NOMO-1 treated with DMSO at 0.1 percent for 48 hours (cell line): ENCODE measurements around the gene CACFD1.

Source experiments
- DNase-seq: peaks from one replicate; lab custom pipeline; 2025; ENCODE audit not compliant: unreplicated experiment; lab: John Stamatoyannopoulos, UW

The CACFD1 gene

DNA sequence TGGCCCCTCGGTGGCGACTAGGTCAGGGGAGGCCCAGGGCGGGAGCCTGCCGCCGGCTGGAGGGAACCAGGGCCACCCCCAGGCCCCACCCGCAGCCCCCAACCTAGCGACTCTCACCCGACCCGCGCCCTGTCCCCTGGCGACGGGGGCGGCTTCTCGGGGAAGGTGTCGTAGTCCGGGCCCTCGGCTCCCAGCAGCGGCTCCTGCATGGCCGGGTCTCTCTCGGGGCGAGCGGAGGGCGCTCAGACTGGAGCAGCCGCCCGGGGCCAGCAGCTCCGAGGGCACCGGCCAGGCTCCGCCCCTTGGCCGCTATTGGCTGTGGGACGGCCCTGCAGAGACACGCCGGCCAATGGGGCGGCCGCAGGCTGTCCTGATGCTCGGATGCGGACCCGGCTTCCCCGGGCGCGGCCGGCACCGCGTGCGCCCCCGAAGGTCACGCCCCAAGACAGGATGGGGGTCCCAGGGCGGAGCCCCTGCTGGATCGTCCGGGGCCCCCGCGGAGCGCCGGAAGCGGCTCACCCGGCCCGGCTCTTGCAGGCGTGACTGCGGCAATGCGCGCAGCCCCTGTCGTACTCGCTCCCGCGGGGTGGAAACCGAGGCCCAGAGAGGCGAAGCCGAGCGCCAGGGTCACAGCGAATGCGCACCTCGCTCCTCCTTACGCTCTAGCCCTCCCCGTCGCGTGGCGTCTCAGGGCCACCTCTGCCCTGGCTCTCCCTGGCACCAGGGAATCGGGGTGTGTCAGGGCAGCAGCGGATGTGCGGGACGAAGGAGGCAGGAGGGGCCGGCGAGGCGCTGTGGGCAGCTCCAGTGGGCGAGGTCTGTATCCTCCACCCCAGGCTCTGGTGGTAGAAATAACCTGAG lies 19.3 kb downstream of the CACFD1 start, which contains the start of gene SLC2A6:
Gene SLC2A6, minus strand, starts transcription at position 249 of the 861 bp plus-strand sequence. Its CDS starts 40 bp downstream, at position 209.
- peak; percentile 82 for DNase-seq

DNA sequence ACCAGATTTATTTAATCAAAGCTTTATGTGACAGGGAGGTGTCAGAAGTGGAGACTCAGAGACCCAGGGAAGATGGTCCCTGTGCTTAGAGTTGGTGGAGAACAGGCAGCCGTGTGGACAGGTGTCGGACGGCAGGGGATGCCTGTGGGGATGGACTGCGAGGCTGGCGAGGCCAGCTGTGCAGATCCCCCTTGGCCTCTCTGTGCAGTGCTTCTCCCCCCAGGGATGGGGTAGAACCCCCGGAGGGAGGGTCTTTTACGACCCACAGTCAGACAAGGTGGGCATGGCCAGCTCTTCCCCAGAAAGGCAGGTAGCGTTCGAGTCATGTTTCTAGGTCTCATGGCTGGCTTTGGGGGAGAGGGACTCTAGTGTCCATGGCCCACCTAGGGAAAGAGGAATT lies 23.8 kb downstream of the CACFD1 start:
- no peak for DNase-seq

DNA sequence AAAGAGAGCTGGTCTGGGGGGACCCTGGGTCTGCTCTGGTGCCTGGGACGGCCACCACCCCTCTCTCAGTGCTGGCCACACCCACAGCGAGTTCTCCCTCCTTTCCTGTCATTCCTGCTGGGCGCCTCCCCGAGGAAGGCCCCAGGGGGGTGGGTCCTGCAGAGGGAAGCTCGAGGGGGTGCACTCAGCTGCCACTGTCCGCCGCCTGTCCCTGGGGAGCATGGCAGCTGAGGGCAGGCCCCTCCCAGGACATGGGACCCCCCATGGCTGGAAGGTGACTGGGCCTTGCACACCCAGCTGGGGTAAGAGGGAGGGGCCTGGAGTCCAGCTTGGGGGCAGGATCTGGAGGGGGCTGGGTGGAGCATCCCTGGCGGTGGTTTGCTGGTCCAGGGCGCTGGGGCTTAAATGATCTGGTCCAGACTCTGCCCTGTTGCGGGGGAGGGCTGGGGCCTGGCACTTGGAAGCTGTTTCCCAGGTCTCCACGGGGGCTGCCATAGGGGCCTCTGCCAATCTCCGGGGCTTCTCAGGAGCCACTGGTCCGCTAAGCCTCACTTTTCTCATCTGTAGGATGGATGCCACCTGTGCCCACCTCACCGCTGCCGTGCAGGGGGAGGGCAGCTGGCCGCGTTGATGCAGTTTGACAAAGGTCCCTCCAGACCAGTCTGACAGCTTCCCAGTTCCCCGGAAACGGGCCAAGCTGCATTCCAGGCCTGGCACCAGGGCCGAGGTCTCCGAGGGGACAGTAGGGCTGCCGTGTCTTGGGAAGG lies 25.1 kb downstream of the CACFD1 start:
- DNase-seq, result no peak

DNA sequence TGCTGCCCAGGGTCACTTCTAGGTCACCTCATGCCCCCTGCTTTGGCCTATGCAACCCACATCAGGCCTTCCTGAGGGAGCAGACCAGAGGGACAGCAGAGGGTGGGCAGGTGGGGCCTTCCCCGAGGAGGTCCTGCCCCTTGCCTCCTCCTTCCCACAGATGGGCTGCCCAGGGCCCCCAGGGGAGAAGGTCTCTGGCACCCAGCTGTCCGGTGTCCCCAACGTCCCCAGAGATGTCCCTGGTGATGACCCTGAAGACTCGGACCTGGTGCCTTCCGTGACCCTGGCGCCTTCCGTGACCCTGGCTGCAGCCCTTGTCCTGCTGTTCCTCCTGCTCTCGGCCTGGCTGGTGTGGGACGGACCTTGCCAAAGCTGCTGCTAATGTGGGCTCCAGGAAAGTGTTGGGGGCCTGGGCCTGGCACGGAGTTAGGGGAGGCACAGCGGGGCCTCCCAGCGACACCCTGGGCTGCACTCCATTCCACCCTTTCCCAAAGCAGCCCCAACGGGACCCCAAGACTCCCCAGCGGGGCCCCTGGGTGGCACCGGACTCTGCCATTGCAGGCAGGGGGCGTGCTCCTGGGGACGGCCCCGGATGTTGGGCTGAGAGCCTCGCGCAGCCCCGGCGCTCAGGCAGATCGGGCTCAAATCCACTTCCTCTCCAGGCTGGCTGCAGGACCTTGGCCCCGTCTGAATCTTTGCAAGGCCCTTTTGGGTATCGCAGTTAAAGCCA lies 25.9 kb downstream of the CACFD1 start:
- DNase-seq, result peak; percentile 64

DNA sequence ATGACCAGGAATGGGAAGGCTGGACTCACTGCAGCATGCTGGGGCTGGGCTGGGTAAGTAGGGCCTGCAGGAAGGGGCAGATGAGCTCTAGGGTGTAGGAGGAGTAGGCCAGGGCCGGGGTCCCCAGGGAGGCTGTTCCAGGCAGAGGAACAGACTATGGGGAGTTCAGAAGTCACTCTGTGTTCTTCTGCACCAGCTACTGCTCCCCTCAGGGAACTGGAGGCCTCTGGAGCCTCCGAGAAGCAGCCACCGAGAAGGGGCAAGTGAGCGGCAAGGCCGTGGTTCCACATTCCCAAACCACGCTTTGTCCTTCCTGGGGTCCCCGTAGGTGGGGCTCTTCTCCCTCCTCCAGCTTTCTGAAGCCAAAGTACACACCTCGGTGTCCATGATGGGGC lies 27.6 kb downstream of the CACFD1 start:
- DNase-seq, result no peak

DNA sequence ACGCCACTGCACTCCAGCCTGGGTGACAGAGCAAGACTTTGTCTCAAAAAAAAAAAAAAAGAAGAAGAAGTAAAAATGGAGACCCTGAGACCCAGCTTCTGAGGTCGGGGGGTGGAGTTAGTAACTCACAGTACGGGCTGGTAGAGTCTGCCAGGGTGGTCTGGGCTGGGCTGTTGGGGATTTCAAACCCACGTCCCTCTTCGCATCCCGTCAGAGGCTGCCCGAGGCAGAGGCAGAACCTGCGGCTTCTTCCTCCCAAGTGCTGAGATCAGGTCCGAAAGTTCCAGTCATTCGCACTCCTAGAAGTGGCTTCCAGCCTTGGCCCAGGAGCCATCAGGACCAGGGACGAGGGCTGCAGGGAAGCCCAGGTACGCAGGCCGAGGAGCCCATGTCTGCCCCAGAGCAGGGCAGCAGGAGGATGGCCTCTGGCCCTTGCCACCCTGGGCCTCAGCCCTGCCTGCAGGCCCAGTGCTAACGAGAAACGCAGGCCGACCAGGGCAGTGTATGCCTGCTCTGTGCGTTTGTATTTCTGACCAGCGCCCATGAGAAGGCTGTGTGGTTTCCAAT lies 29.0 kb downstream of the CACFD1 start:
- DNase-seq, result no peak

DNA sequence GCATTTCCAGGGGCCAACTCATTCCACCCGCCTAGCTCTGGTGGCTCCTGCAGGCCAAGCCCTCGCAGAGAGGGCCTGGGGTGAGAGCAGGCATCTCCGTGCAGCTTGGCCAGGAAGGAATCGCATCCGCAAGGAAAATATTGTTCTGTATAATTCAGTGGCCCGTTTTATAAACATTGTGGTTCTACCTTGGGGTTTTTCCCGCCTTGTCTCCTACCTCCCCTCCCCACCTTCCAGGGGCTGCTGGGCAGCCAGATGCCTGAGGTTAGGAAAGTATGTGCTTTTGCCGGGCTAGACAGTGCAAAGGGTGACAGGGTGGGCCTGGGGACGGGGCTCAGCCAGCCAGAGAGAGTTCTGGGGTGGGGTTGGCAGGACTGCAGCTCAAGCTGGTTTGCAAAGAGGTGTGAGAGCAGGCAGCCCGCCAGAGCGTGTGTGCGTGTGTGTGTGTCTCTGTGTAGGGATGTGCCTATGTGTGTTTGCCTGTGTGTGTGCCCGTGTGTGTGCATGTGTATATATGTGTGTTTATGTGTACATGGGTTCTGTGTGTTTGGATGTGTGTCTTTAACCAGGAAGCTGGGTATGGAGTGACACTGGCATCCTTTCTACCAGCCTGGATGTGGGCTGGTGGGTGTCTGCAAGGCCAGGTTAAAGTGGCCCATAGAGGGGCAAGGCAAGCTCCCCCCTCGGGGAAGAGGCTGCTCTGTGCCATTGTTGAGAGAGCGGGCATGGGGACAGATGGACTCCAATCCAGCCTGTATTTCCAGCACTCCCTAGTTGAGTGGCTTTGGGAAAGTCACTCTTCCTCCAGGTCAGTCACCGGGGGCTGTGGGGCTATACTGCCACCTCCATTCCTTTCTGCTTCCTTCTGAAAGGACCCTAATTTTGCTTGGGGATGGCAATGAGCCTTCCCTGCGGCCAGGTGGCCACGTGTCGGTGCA lies 29.7 kb downstream of the CACFD1 start:
- DNase-seq, result no peak

DNA sequence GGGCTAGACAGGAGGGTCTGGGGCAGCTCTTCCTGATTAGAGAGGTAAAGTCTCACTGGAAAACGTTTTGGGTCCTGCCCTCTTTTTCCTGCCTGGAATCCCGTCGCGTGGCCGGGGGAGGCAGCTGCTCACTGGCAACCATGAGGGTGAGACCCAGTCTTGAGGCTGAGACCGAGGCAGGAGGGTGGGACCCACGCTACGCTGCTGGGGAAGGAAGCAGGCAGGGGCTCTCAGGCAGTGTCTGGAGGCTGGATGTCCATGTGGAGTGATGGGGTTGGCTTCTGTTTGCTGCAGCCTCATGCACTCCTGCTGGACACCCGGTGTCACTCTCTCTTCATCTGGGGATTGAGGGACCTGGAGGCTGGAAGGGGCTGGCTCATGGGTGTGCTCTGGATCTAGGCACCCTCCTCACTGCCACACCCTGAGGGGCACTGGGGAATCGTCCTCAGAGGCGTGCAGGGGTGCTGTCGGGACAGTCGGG lies 30.5 kb downstream of the CACFD1 start:
- DNase-seq, result no peak

DNA sequence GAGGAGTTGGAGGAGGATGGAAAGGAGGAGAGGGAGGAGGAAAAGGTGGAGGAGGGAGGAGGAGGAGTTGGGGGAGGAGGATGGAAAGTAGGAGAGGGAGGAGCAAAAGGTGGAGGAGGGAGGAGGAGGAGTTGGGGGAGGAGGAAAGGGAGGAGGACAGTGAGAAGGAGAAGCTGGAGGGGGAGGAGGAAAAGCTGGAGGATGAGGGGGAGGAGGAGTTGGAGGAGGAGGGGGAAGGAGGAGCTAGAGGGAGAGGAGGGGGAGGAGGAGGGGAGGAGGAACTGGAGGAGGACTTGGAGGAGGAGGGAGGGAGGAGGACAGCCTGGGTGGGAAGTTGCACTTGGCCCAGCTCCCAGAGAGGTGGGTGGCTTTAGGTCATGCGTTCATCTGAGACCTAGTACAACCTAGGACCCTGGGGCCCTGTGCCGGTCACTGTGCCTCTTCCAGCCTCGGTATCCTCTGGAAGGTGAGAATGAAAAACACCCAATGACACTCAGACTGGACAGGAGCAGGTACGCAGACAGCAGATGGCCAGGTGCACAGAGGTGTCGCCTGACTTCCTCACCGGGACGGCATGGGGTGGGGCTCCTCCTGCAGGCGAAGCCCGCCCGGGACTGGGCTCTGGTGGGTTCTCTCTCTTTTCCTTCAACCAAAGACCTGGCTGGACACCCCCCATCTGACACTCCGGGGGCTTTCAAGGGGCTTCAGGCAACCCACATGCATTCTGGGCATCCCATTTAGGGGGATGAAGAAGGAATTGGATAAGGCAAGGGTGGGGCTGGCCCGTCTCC lies 31.3 kb downstream of the CACFD1 start:
- DNase-seq, result no peak

DNA sequence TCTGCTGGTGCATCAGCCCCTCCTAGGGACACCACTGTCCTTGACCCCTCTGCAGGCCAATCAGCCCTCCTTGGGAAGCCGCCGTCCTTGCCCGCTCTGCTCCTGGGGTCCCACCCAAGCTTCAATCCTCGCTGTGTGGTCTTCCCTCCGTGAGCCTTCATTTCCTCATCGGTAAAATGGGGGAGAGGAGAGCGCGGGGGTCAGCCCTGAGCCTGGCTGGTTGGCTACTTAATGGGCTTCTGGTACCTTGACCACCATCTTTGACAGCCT lies 31.8 kb downstream of the CACFD1 start:
- no peak for DNase-seq

DNA sequence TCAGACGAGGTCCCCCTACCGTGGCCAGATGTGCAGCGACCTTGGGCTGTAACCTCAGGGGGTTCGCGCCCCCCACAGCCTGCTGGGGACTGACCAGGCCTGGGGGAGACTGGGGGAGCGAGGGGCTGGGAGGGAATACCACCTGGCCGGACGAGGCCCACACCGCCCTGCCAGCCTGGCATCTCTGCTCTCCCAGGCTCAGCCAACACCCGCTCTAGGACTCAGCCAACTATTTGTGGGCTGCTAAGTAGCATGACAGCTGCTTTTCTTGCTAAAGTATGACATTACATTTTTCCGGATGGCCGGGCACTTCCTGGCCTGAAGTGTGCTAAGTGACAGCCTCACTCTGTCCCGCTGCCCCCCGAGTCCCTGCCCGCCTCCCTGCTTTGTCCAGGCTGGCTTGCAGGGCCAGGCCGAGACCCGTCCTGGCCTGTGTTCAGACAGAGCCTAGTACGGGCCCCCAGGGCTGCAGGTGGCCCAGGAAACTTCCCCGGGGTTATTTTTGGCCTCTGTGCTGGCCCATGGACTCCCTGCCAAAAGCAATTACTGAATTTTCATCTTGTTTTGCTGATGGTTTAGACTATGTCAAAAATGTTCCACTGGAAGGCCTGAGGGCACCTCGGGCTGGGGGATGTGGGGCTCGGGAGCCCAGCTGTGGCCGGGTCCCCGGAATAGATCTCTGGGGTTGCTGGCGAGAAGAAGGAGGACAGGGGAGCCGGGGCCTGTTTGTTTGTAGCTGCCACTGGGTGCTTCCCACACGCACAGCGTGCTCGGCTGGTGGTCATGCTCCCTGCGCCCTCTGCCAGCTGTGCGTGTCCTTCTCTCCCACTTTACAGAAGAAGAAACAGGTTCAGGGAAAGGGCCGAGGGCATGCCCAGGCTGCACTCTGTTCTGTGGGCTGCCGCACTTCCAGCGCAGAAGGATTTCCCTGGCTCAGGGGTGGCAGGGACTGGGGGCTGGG lies 32.6 kb downstream of the CACFD1 start:
- no peak for DNase-seq

DNA sequence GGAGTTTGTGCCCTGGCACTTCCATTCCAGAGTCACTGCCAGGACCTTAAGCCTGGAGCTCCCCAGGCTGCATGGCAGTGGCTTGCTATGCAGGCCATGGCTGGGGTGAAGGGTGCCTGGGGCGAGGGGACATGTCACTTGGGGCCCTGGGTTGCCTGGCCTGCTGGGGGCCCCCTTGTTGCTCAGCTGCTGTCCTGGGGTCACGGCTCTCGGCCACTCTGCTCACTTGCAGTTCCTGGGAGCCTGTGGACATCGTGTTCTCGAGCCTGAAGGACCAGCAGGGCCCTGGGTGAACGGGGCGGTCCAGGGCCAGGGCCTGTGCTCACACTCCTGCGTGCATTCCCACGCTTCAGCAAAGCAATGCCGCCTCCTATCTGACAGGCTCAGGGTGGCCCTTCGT lies 33.6 kb downstream of the CACFD1 start:
- DNase-seq, result no peak

DNA sequence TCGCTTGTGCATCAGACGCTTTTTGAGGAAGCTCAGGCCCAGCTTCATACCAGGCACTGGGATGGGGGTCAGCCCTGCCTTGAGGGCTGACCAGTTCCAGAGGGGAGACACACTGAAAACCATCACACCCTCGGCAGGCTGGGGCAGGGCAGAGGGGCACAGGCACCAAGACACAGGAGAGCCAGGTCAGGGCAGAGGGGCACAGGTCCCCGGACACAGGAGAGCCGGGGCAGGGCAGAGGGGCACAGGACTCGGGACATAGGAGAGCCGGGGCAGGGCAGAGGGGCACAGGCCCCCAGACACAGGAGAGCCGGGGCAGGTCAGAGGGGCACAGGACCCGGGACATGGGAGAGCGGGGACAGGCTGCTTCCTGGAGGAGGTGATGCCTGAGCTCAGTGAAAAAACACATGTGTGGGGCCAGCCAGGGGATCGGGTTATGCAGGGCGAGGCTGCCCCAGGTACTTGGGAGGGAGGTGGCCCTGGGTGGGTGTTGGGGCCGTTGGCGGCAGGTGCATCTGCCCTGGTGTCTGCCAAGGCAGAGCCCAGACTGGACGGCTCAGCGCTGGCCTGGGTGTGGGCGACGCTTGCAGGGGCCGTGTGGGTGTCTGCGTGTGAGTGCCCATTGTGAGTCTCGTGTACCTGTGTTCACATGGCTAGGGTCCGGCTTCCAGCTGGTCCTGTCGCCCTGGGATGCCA lies 34.2 kb downstream of the CACFD1 start:
- DNase-seq, result no peak

DNA sequence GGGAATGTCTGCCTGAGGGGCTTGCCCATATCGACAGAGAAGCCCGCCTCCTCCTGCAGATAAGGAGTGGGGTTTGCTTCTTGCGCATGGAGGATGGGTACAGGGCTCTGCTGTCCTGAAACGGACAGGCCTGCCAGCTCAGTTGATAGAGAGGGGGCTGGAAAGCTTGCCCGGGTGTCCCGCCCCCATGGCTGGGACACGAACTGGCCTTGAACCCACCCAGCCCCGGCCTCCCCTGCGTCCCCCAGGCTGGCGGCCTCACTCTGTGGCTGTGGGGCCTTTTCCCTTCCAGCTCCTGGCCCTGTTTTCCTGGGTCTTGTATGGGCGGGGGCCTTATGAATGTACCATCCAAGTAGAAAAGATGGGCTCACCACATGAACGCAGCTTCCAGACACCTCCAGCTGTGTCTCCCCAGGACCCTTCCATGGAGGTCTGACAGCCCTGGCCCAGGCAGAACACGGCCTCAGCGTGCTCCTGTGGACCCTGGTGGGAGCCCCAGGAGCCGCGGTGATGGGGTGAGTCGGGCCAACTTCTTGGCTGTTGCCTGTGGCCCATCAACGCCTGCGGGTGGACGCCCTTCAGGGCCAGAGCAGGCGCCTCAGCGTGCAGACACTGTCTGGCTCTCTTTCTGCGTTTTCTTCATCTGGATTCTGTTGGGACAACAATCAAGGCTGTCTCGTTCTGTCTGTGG lies 35.0 kb downstream of the CACFD1 start:
- no peak for DNase-seq

DNA sequence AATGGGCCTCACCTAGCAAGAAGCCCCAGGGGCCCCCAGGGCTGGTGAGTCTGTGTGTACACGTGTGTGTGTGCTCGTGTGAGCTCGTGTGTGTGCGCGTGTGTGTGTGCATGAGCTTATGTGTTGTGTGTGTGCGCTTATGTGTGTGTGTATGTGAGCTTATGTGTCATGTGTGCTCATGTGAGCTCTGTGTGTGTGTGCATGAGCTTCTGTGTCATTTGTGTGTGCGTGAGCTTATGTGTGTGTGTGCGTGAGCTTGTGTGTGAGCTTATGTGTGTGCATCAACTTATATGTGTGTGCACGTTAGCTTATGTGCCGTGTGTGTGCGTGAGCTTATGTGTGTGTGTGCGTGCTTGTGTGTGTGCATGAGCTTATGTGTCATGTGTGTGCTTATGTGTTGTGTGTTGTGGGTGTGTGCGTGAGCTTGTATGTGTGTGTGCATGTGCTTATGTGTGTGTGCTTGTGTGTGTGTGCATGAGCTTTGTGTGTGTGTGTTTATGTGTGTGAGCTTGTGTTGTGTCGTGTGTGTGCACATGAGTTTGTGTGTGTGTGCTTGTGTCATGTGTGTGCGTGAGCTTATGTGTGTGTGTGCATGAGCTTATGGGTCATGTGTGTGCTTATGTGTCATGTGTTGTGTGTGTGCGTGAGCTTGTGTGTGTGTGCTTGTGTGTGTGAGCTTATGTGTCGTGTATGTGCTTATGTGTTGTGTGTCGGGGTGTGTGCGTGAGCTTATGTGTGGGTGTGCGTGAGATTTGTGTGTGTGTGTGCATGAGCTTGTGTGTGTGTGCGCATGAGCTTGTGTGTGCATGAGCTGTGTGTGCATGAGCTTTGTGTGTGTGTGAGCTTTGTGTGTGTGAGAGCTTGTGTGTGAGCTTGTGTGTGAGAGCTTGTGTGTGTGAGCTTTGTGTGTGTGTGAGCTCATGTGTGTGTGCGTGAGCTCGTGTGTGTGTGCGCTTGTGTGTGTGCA lies 35.8 kb downstream of the CACFD1 start:
- DNase-seq, result no peak
